Activated naive CD8-positive, alpha-beta T cell treated with anti-CD3 and anti-CD28 coated beads, Interleukin-2, amount 10 ng/mL, durations not matched to agents 7 days and 5 days (primary cell): ENCODE data around the gene LIMCH1. TPM values are rescaled to one million over a fixed set of nuclear protein-coding genes. Genes with fewer than 3 reads are reported as not detected.
"Not testable (repeated sequence)": the region's sequence is repeated elsewhere in the genome, so short reads cannot be mapped to it uniquely, and the experiment has no call there.

ENCODE experiments used
- ATAC-seq: fragments of 150-1000 bp; cut with Tn5 transposase; one replicate; pipeline ENCODE4 v1.10.0; 2021; ENCODE audit warnings: low read depth, moderate library complexity
- POLR2A ChIA-PET: fragments of 350-600 bp; sonication (Branson Sonifier 250); formaldehyde crosslinking; loops from one replicate; lab custom pipeline; 2021; ENCODE audit warnings: antibody characterized with exemption; lab: Charles Lee
- DNase-seq: peaks from one replicate; pipeline ENCODE4 v3.0.0; 2021
- H3K27ac Mint-ChIP-seq: one replicate; pipeline ENCODE4 v1.8.0; 2022; ENCODE audit warnings: mild to moderate bottlenecking, mixed read lengths
- H3K27me3 Mint-ChIP-seq: one replicate; pipeline ENCODE4 v1.8.0; 2022; ENCODE audit warnings: mild to moderate bottlenecking, moderate library complexity, mixed read lengths
- H3K36me3 Mint-ChIP-seq: one replicate; pipeline ENCODE4 v1.8.0; 2021; ENCODE audit warnings: mild to moderate bottlenecking, mixed read lengths
- H3K4me1 Mint-ChIP-seq: one replicate; pipeline ENCODE4 v1.8.0; 2021; ENCODE audit warnings: mixed read lengths
- H3K4me3 Mint-ChIP-seq: one replicate; pipeline ENCODE4 v1.8.0; 2022; ENCODE audit warnings: mild to moderate bottlenecking, moderate library complexity, mixed read lengths
- H3K9me3 Mint-ChIP-seq: one replicate; pipeline ENCODE4 v1.8.0; 2021; ENCODE audit warnings: mixed read lengths
- total RNA-seq, 2 experiments: library from RNA; stranded (reverse); gene quantifications; one replicate each; pipeline ENCODE4 v1.2.3, GENCODE V29; 2021

Gene LIMCH1
- total RNA-seq, 2 experiments from 2014 or later = not detected

GRCh38 chr4:41681054-41681453 lies 143.1 kb downstream of the LIMCH1 start:
- peaks cover 4% of the 10 kb centered on the region for H3K27me3 Mint-ChIP-seq
- DNase-seq = no peak
- POLR2A ChIA-PET = no interaction called here

GRCh38 chr4:41683326-41683725 lies 145.4 kb downstream of the LIMCH1 start:
- Mint-ChIP-seq H3K27me3 (peaks cover 4% of the 10 kb centered on the region), H3K27ac (no peak overlapping the region), H3K4me1 (no peaks in the 10 kb centered on the region), H3K36me3 (no peaks in the 10 kb centered on the region), H3K4me3 (no peak overlapping the region), H3K9me3 (no peaks in the 10 kb centered on the region)
- ATAC-seq = no peak
- POLR2A ChIA-PET = no interaction called here
- DNase-seq = no peak

More at GRCh38 chr4:41681054-41681453, 143.1 kb downstream of the LIMCH1 start:
- H3K4me3 Mint-ChIP-seq = no peak overlapping the region
- no peak overlapping the region for H3K27ac Mint-ChIP-seq
- H3K9me3 Mint-ChIP-seq = no peaks in the 10 kb centered on the region
- H3K4me1 Mint-ChIP-seq = no peaks in the 10 kb centered on the region
- no peaks in the 10 kb centered on the region for H3K36me3 Mint-ChIP-seq
- no peak for ATAC-seq

GRCh38 chr4:41686893-41687292 lies 148.9 kb downstream of the LIMCH1 start:
- no peak for ATAC-seq
- Mint-ChIP-seq H3K36me3 (no peaks in the 10 kb centered on the region), H3K4me1 (no peaks in the 10 kb centered on the region), H3K27me3 (peaks cover 2% of the 10 kb centered on the region), H3K4me3 (no peak overlapping the region), H3K27ac (no peak overlapping the region), H3K9me3 (no peaks in the 10 kb centered on the region)
- DNase-seq = no peak
- POLR2A ChIA-PET = no interaction called here

DNA sequence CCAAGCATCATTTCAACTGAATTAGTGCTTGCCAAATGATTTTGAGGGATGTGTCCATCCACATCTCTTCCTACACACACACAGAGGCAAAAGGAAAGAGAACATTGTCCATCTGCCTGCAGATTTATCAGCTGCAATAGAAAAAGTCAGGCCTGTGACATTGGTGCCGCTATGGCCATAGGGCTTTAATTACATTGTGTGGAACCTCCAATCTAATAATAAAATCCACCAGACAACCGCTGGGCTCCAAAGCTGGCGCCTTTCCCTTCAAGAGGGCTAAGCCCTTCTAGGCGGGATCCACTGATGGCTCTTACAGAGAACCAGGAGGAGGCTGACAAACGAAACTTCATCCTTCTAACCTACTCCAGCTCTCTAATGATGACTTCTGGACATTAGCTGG lies 150.0 kb downstream of the LIMCH1 start:
- DNase-seq (no peak), ATAC-seq (no peak)
- Mint-ChIP-seq H3K4me3 (no peak overlapping the region), H3K27me3 (peaks cover 2% of the 10 kb centered on the region), H3K27ac (no peak overlapping the region), H3K36me3 (no peaks in the 10 kb centered on the region), H3K9me3 (no peaks in the 10 kb centered on the region), H3K4me1 (no peaks in the 10 kb centered on the region)
- POLR2A ChIA-PET = no interaction called here

GRCh38 chr4:41692717-41693345 lies 154.9 kb downstream of the LIMCH1 start:
- no peaks in the 10 kb centered on the region for H3K9me3 Mint-ChIP-seq
- POLR2A ChIA-PET = no interaction called here
- H3K36me3 Mint-ChIP-seq = no peaks in the 10 kb centered on the region
- H3K4me3 Mint-ChIP-seq = no peak overlapping the region
- H3K27me3 Mint-ChIP-seq = peaks cover 2% of the 10 kb centered on the region
- ATAC-seq (no peak), DNase-seq (peak; percentile 34)
- H3K27ac Mint-ChIP-seq = no peak overlapping the region
- no peaks in the 10 kb centered on the region for H3K4me1 Mint-ChIP-seq

- Mint-ChIP-seq H3K27ac (no peak overlapping the region), H3K9me3 (no peaks in the 10 kb centered on the region), H3K4me1 (no peaks in the 10 kb centered on the region), H3K4me3 (no peak overlapping the region), H3K36me3 (no peaks in the 10 kb centered on the region), H3K27me3 (peaks cover 2% of the 10 kb centered on the region)
- no peak for DNase-seq
- POLR2A ChIA-PET = no interaction called here
- ATAC-seq = no peak
Observed at GRCh38 chr4:41693629-41694028, 155.7 kb downstream of the LIMCH1 start.

DNA sequence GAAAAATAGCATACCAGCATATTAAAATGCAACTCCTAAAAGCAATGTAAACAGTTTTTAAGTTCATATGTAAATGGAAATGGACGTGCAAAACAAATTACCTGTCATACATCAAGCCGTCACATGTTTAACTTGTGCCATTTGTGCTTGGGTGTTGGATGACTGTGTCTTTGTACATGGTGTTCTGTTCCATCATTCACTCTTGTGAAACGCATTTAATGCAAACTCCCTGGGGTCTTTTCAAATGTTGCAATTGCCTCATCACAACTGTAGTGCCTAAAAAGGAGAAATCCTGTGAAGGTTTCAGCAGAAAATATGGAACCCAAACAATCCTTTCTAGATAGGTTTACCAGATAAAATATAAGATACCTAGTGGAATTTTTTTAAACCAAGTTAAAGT lies 158.2 kb downstream of the LIMCH1 start:
- H3K4me1 Mint-ChIP-seq = no peaks in the 10 kb centered on the region
- no peaks in the 10 kb centered on the region for H3K9me3 Mint-ChIP-seq
- POLR2A ChIA-PET = no interaction called here
- no peak overlapping the region for H3K4me3 Mint-ChIP-seq
- H3K27me3 Mint-ChIP-seq = no peaks in the 10 kb centered on the region
- no peak overlapping the region for H3K27ac Mint-ChIP-seq
- ATAC-seq (no peak), DNase-seq (no peak)
- no peaks in the 10 kb centered on the region for H3K36me3 Mint-ChIP-seq

- DNase-seq (no peak), ATAC-seq (no peak)
- H3K27ac Mint-ChIP-seq = no peak overlapping the region
- H3K4me1 Mint-ChIP-seq = no peaks in the 10 kb centered on the region
- no peaks in the 10 kb centered on the region for H3K9me3 Mint-ChIP-seq
- no peaks in the 10 kb centered on the region for H3K27me3 Mint-ChIP-seq
- H3K4me3 Mint-ChIP-seq = no peak overlapping the region
- POLR2A ChIA-PET = no interaction called here
- no peaks in the 10 kb centered on the region for H3K36me3 Mint-ChIP-seq
Observed at GRCh38 chr4:41696763-41697162, 158.8 kb downstream of the LIMCH1 start.

DNA sequence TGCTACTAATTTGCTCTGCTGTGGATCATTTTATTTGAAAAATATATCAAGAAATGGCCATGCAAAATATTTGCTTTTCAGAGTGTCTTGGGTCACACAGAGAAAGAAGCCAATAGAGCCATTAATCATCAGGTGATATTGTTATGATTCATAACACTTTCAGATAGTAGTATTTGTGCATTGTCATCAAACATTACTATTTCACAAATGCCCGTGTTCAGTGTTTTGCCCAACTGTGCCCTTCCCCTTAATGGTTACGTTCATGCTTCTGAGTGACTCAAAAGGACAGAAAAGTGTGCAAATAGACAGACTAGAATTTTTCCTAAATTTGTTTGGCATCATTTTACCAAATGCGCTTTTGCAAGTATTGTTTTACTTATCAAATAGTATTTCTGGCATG lies 164.0 kb downstream of the LIMCH1 start:
- Mint-ChIP-seq H3K4me3 (no peak overlapping the region), H3K27me3 (peaks cover 6% of the 10 kb centered on the region), H3K27ac (no peak overlapping the region), H3K36me3 (no peaks in the 10 kb centered on the region), H3K9me3 (no peaks in the 10 kb centered on the region), H3K4me1 (no peaks in the 10 kb centered on the region)
- DNase-seq (no peak), ATAC-seq (no peak)
- POLR2A ChIA-PET = no interaction called here

GRCh38 chr4:41702770-41703169 lies 164.8 kb downstream of the LIMCH1 start:
- DNase-seq = no peak
- Mint-ChIP-seq H3K27ac (peak overlapping the region; percentile 34), H3K36me3 (no peaks in the 10 kb centered on the region), H3K4me3 (no peak overlapping the region), H3K9me3 (no peaks in the 10 kb centered on the region), H3K4me1 (no peaks in the 10 kb centered on the region), H3K27me3 (peaks cover 6% of the 10 kb centered on the region)
- POLR2A ChIA-PET = no interaction called here
- no peak for ATAC-seq

GRCh38 chr4:41703785-41704184 lies 165.8 kb downstream of the LIMCH1 start:
- POLR2A ChIA-PET = no interaction called here

GRCh38 chr4:41709844-41710481 lies 172.0 kb downstream of the LIMCH1 start:
- POLR2A ChIA-PET = no interaction called here
- Mint-ChIP-seq H3K36me3 (no peaks in the 10 kb centered on the region), H3K4me3 (no peak overlapping the region), H3K4me1 (no peaks in the 10 kb centered on the region), H3K27me3 (peaks cover 2% of the 10 kb centered on the region), H3K9me3 (peaks cover 5% of the 10 kb centered on the region), H3K27ac (no peak overlapping the region)
- no peak for DNase-seq
- no peak for ATAC-seq

More at GRCh38 chr4:41703785-41704184, 165.8 kb downstream of the LIMCH1 start:
- Mint-ChIP-seq H3K9me3 (no peaks in the 10 kb centered on the region), H3K27me3 (peaks cover 6% of the 10 kb centered on the region), H3K36me3 (no peaks in the 10 kb centered on the region), H3K27ac (no peak overlapping the region), H3K4me1 (no peaks in the 10 kb centered on the region), H3K4me3 (no peak overlapping the region)
- DNase-seq (no peak), ATAC-seq (no peak)

DNA sequence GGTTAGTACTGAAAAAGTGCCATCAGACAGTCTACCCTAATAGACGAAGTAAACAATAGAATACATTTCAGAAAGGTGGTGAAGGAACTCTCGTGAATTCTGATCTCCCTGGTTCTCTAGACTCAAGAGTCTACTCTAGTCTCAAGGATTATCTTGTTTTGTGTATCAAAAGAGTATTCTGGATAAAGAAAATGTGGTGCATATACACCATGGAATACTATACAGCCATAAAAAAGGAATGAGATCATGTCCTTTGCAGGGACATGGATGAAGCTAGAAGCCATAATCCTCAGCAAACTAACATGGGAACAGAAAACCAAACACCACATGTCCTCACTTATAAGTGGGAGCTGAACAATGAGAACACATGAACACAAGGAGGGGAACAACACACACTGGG lies 173.7 kb downstream of the LIMCH1 start:
- H3K4me1 Mint-ChIP-seq, POLR2A ChIA-PET, H3K36me3 Mint-ChIP-seq, H3K27me3 Mint-ChIP-seq, H3K9me3 Mint-ChIP-seq, H3K4me3 Mint-ChIP-seq, H3K27ac Mint-ChIP-seq, DNase-seq, ATAC-seq: not testable (repeated sequence)

- no peak overlapping the region for H3K27ac Mint-ChIP-seq
- ATAC-seq = no peak
- POLR2A ChIA-PET = no interaction called here
- H3K4me3 Mint-ChIP-seq = no peak overlapping the region
- H3K4me1 Mint-ChIP-seq = no peaks in the 10 kb centered on the region
- no peaks in the 10 kb centered on the region for H3K36me3 Mint-ChIP-seq
- H3K9me3 Mint-ChIP-seq = peaks cover 5% of the 10 kb centered on the region
- no peak for DNase-seq
- peaks cover 2% of the 10 kb centered on the region for H3K27me3 Mint-ChIP-seq
Observed at GRCh38 chr4:41712425-41712824, 174.5 kb downstream of the LIMCH1 start.
